H1 (cell line): Measurements from ENCODE around the gene ABCA2. TPM values are rescaled to one million over a fixed set of nuclear protein-coding genes. Genes with fewer than 3 reads are reported as not detected.

Source experiments
- CTCF ChIA-PET: fragments of 300-600 bp; sonication (Branson Sonifier 250); formaldehyde crosslinking; loops from one replicate; lab custom pipeline; 2021; ENCODE audit not compliant: partially characterized antibody; lab: Charles Lee
- POLR2A ChIA-PET: fragments of 300-600 bp; sonication (Branson Sonifier 250); formaldehyde crosslinking; loops from one replicate; lab custom pipeline; 2021; ENCODE audit warnings: inconsistent platforms; ENCODE audit not compliant: partially characterized antibody; lab: Charles Lee
- DNase-seq, 2 experiments: peaks; one replicate each; pipeline versions ENCODE4 v3.0.0 to v3.0.0-alpha.2; 2010 to 2022; ENCODE audit warnings: low spot score in 2 of 2, low read depth in 1 of 2, mixed read lengths in 1 of 2
- FAIRE-seq: peaks from 2 replicates; lab custom pipeline; 2011; peaks lifted over from hg19 to GRCh38; lab: Jason Lieb, UNC
- H2AFZ ChIP-seq: 2 replicates; pipeline ENCODE4 v1.8.1; 2012; ENCODE audit warnings: low read length, inconsistent platforms
- H2AK5ac ChIP-seq: 2 replicates; pipeline ENCODE4 v1.6.1; 2013; ENCODE audit warnings: low read depth, low read length
- H2BK120ac ChIP-seq: replicated peaks from 2 replicates; pipeline ENCODE3; 2013; ENCODE audit warnings: low read depth, low read length, inconsistent platforms
- H2BK12ac ChIP-seq: 2 replicates; pipeline ENCODE4 v1.6.1; 2013; ENCODE audit warnings: low read depth, low read length
- H2BK15ac ChIP-seq: 2 replicates; pipeline ENCODE4 v1.6.1; 2013; ENCODE audit warnings: low read length
- H2BK20ac ChIP-seq: 2 replicates; pipeline ENCODE4 v1.6.1; 2013; ENCODE audit warnings: low read length
- H2BK5ac ChIP-seq: 2 replicates; pipeline ENCODE4 v1.6.1; 2013; ENCODE audit warnings: low read depth, low read length
- H3K14ac ChIP-seq: 2 replicates; pipeline ENCODE4 v1.6.1; 2013; ENCODE audit warnings: inconsistent platforms; ENCODE audit not compliant: insufficient read length
- H3K18ac ChIP-seq: 2 replicates; pipeline ENCODE4 v1.6.1; 2013; ENCODE audit warnings: low read length; ENCODE audit errors: extremely low read depth
- H3K23ac ChIP-seq: 2 replicates; pipeline ENCODE4 v1.6.1; 2013; ENCODE audit warnings: inconsistent platforms; ENCODE audit not compliant: insufficient read length
- H3K23me2 ChIP-seq: 2 replicates; pipeline ENCODE4 v1.6.1; 2013; ENCODE audit warnings: low read depth, low read length
- H3K27ac ChIP-seq: 2 replicates; pipeline ENCODE4 v1.6.1; 2011; ENCODE audit warnings: low read depth, low read length, inconsistent platforms
- H3K27me3 ChIP-seq, 4 experiments: replicated peaks in 1 of 4; 1 replicate in 1 of 4; 2 replicates in 3 of 4; pipeline versions ENCODE4 v1.6.1 to v1.8.1; 2011 to 2013; ENCODE audit warnings: low read length in 3 of 4, mild to moderate bottlenecking in 3 of 4, inconsistent platforms in 2 of 4, mixed read lengths in 2 of 4, moderate library complexity in 1 of 4; ENCODE audit not compliant: control insufficient read depth in 3 of 4, insufficient read depth in 3 of 4; ENCODE audit errors: extremely low read depth in 1 of 4
- H3K36me3 ChIP-seq, 4 experiments: 2 replicates each; pipeline versions ENCODE4 v1.6.1 to v1.8.1; 2011 to 2013; ENCODE audit warnings: mild to moderate bottlenecking in 4 of 4, low read length in 3 of 4, moderate library complexity in 2 of 4, control low read depth in 1 of 4, inconsistent platforms in 1 of 4; ENCODE audit not compliant: insufficient read depth in 4 of 4, control insufficient read depth in 2 of 4
- H3K4ac ChIP-seq: replicated peaks from 2 replicates; pipeline ENCODE3; 2013; ENCODE audit warnings: low read length, low read depth, mixed read lengths, inconsistent platforms; ENCODE audit not compliant: insufficient read length
- H3K4me1 ChIP-seq, 4 experiments: replicated peaks in 1 of 4; 1 replicate in 1 of 4; 2 replicates in 3 of 4; pipeline versions ENCODE4 v1.6.1 to v1.8.1; 2011 to 2013; ENCODE audit warnings: low read length in 3 of 4, inconsistent platforms in 2 of 4, mixed read lengths in 1 of 4; ENCODE audit not compliant: insufficient read depth in 4 of 4, control insufficient read depth in 3 of 4
- H3K4me2 ChIP-seq, 2 experiments: 2 replicates each; pipeline versions ENCODE4 v1.6.1 to v1.8.1; 2011 to 2013; ENCODE audit warnings: low read depth in 2 of 2, low read length in 2 of 2, control low read depth in 1 of 2, inconsistent platforms in 1 of 2, mild to moderate bottlenecking in 1 of 2; ENCODE audit not compliant: insufficient read depth in 1 of 2
- H3K4me3 ChIP-seq, 4 experiments: fragments of 200-600, 300-600 bp in 1 of 4; sonication (generic), shearing (Covaris generic), sonication (Bioruptor Twin) in 1 of 4; 2 replicates each; pipeline versions ENCODE4 v1.5.1 to v1.8.1; 2011 to 2016; ENCODE audit warnings: low read length in 4 of 4, low read depth in 3 of 4, control low read depth in 2 of 4, inconsistent platforms in 2 of 4, mild to moderate bottlenecking in 2 of 4, mixed read lengths in 1 of 4, moderate library complexity in 1 of 4; ENCODE audit not compliant: insufficient read depth in 2 of 4; ENCODE audit errors: extremely low read depth in 1 of 4
- H3K56ac ChIP-seq: replicated peaks from 2 replicates; pipeline ENCODE3; 2013; ENCODE audit warnings: low read depth, mild to moderate bottlenecking, mixed read lengths, low read length, inconsistent platforms; ENCODE audit not compliant: insufficient read length
- H3K79me1 ChIP-seq: 2 replicates; pipeline ENCODE4 v1.6.1; 2013; ENCODE audit warnings: low read depth, low read length, control low read depth
- H3K79me2 ChIP-seq, 2 experiments: 2 replicates each; pipeline versions ENCODE4 v1.6.1 to v1.8.1; 2012 to 2013; ENCODE audit warnings: low read length in 2 of 2, mild to moderate bottlenecking in 2 of 2, inconsistent platforms in 1 of 2; ENCODE audit not compliant: insufficient read depth in 2 of 2, control insufficient read depth in 1 of 2
- H3K9ac ChIP-seq, 4 experiments: replicated peaks in 1 of 4; 1 replicate in 1 of 4; 2 replicates in 3 of 4; pipeline versions ENCODE4 v1.6.1 to v1.8.1; 2011 to 2013; ENCODE audit warnings: low read depth in 3 of 4, low read length in 3 of 4, control low read depth in 2 of 4, mild to moderate bottlenecking in 2 of 4, moderate library complexity in 2 of 4, inconsistent platforms in 1 of 4; ENCODE audit errors: extremely low read depth in 1 of 4
- H3K9me3 ChIP-seq, 2 experiments: 2 replicates each; pipeline versions ENCODE4 v1.6.1 to v1.8.1; 2012 to 2013; ENCODE audit warnings: mild to moderate bottlenecking in 2 of 2, moderate library complexity in 2 of 2, control low read depth in 1 of 2, inconsistent platforms in 1 of 2, low read depth in 1 of 2, low read length in 1 of 2, mixed read lengths in 1 of 2; ENCODE audit not compliant: insufficient read depth in 2 of 2
- H4K20me1 ChIP-seq, 2 experiments: replicated peaks in 1 of 2; 2 replicates each; pipeline versions ENCODE3 to v1.8.1; 2011 to 2013; ENCODE audit warnings: inconsistent platforms in 2 of 2, low read length in 2 of 2, mild to moderate bottlenecking in 1 of 2; ENCODE audit not compliant: insufficient read depth in 2 of 2, control insufficient read depth in 1 of 2
- H4K5ac ChIP-seq: 2 replicates; pipeline ENCODE4 v1.6.1; 2013; ENCODE audit warnings: low read length, low read depth, mixed read lengths, inconsistent platforms; ENCODE audit not compliant: insufficient read length
- H4K8ac ChIP-seq: 2 replicates; pipeline ENCODE4 v1.8.0; 2013; ENCODE audit warnings: mild to moderate bottlenecking, moderate library complexity, low read length, inconsistent platforms; ENCODE audit not compliant: insufficient read depth; ENCODE audit errors: extremely low read depth
- H4K91ac ChIP-seq: replicated peaks from 2 replicates; pipeline ENCODE3; 2013; ENCODE audit warnings: low read length, mixed read lengths, inconsistent platforms; ENCODE audit not compliant: insufficient read length
- BCL11A ChIP-seq, 2 experiments: IDR thresholded peaks; one replicate each; pipeline ENCODE4 v1.6.1; 2011; ENCODE audit warnings: low read depth in 2 of 2, low read length in 2 of 2, mild to moderate bottlenecking in 2 of 2
- E2F6 ChIP-seq: IDR thresholded peaks from 2 replicates; pipeline ENCODE4 v1.6.1; 2012; ENCODE audit warnings: inconsistent platforms
- EP300 ChIP-seq, 2 experiments: IDR thresholded peaks; 1 replicate in 1 of 2; 2 replicates in 1 of 2; pipeline ENCODE4 v1.6.1; 2011 to 2012; ENCODE audit warnings: low read depth in 2 of 2, low read length in 2 of 2, mild to moderate bottlenecking in 2 of 2, borderline replicate concordance in 1 of 2, inconsistent platforms in 1 of 2, moderate library complexity in 1 of 2
- EZH2 ChIP-seq: fragments of 200-600 bp; sonication (generic); IDR thresholded peaks from 2 replicates; pipeline ENCODE4 v1.7.1; 2012; ENCODE audit warnings: low read depth, mild to moderate bottlenecking, moderate library complexity, low read length, inconsistent platforms; ENCODE audit not compliant: severe bottlenecking
- NANOG ChIP-seq: IDR thresholded peaks from 2 replicates; pipeline ENCODE4 v1.6.1; 2011; ENCODE audit warnings: low read length, low read depth, mild to moderate bottlenecking, inconsistent platforms; ENCODE audit not compliant: insufficient read depth, poor library complexity, severe bottlenecking
- NRF1 ChIP-seq: IDR thresholded peaks from 2 replicates; pipeline ENCODE4 v1.6.1; 2011; ENCODE audit warnings: mild to moderate bottlenecking, low read depth, low read length, improper control_type of control experiment
- RNF2 ChIP-seq: fragments of 200-900, 300-1000 bp; sonication (generic); IDR thresholded peaks from 2 replicates; pipeline ENCODE4 v1.7.1; 2016; ENCODE audit warnings: borderline replicate concordance, low read depth, mild to moderate bottlenecking, antibody characterized with exemption, low read length; ENCODE audit not compliant: poor library complexity, severe bottlenecking; ENCODE audit errors: missing control alignments
- RXRA ChIP-seq: IDR thresholded peaks from 2 replicates; pipeline ENCODE4 v1.6.1; 2011; ENCODE audit warnings: low read depth, mild to moderate bottlenecking, low read length, moderate library complexity; ENCODE audit not compliant: insufficient read depth
- SIN3A ChIP-seq, 2 experiments: IDR thresholded peaks in 1 of 2; conservative IDR thresholded peaks in 1 of 2; 2 replicates each; pipeline ENCODE4 v1.6.1; 2011 to 2012; ENCODE audit warnings: low read length in 2 of 2, improper control_type of control experiment in 1 of 2, low read depth in 1 of 2, mild to moderate bottlenecking in 1 of 2
- TAF1 ChIP-seq: IDR thresholded peaks from 2 replicates; pipeline ENCODE4 v1.6.1; 2011; ENCODE audit warnings: mild to moderate bottlenecking, low read depth, low read length
- TAF7 ChIP-seq: optimal IDR thresholded peaks from 2 replicates; pipeline ENCODE3; 2011; ENCODE audit warnings: low read depth, mild to moderate bottlenecking, inconsistent platforms, low read length, moderate library complexity, borderline replicate concordance
- WGBS, 2 experiments: shearing (Covaris generic) in 1 of 2; methylation state at CpG; one replicate each; pipeline versions ENCODE4 v1.1.6 to v1.1.7; 2013 to 2015; ENCODE audit warnings: low lambda C conversion rate in 2 of 2, mixed read lengths in 2 of 2, inconsistent platforms in 1 of 2, low coverage in 1 of 2, missing lambda C conversion rate in 1 of 2; ENCODE audit not compliant: insufficient replicate concordance in 2 of 2, insufficient coverage in 1 of 2, insufficient read length in 1 of 2; ENCODE audit errors: extremely low coverage in 1 of 2, missing lambda C conversion rate in 1 of 2; 5-methylcytosine and 5-hydroxymethylcytosine counted together
- polyA plus RNA-seq, 7 experiments: library from polyadenylated mRNA; depleted of rRNA in 3 of 7; stranded (reverse) in 5 of 7; unstranded in 2 of 7; fragments of >200 nt in 5 of 7; fragments of 200-250 nt in 2 of 7; gene quantifications; 1 replicate in 5 of 7; 2 replicates in 1 of 7; 4 replicates in 1 of 7; pipeline versions ENCODE4 v1.2.1 to v1.2.3, GENCODE V29; 2011 to 2013; ENCODE audit warnings: missing spikeins in 2 of 7, mixed read lengths in 2 of 7
- total RNA-seq: library from RNA; stranded (reverse); fragmentation: NEBNext Ultra II Directional; extraction: Animal tissue kit (Norgen Biotek cat#: 25700); gene quantifications from 2 replicates; pipeline ENCODE4 v1.2.1, GENCODE V29; 2021

Gene ABCA2
- total and polyA plus RNA-seq, 2 of the 8 experiments (the other 6 are each of a cell fraction or from before 2014, with no cell fraction given): 12.5 to 14.3 TPM

GRCh38 chr9:136995362-136995761 lies 32.7 kb downstream of the ABCA2 start:
- Histone ChIP-seq H4K20me1 (peaks cover 0 to 2% of the 10 kb centered on the region in 2 experiments), H3K9ac (no peak overlapping the region), H3K4ac (no peak overlapping the region), H4K91ac (no peak overlapping the region), H4K8ac (no peak overlapping the region), H3K14ac (no peak overlapping the region), H3K27me3 (peaks cover 0 to 10% (median 7%) of the 10 kb centered on the region in 4 experiments; a peak in 3 of 7 replicates), H3K36me3 (peaks cover 0 to 2% (median 0%) of the 10 kb centered on the region in 4 experiments; a peak in 1 of 8 replicates), H3K4me3 (no peak overlapping the region), H2BK5ac (no peak overlapping the region), H3K56ac (no peak overlapping the region), H3K23ac (no peak overlapping the region), H3K23me2 (peaks cover 17% of the 10 kb centered on the region), H3K27ac (no peak overlapping the region), H4K5ac (no peak overlapping the region), H3K79me2 (no peaks in the 10 kb centered on the region), H2AK5ac (no peak overlapping the region), H3K18ac (no peak overlapping the region), H3K79me1 (no peaks in the 10 kb centered on the region), H3K4me2 (peak overlapping the region in 1 of 2 experiments; percentile 47; a peak in 1 of 4 replicates), H2BK20ac (no peak overlapping the region), H2BK12ac (no peak overlapping the region), H3K9me3 (peaks cover 6% of the 10 kb centered on the region in 2 experiments; a peak in 2 of 4 replicates), H2BK15ac (no peak overlapping the region), H3K4me1 (peaks cover 0 to 20% (median 11%) of the 10 kb centered on the region in 4 experiments; a peak in 6 of 7 replicates), H2AFZ (no peak overlapping the region), H2BK120ac (no peak overlapping the region)
- POLR2A ChIA-PET: interaction anchor here (1.4 kb wide), 2 partner anchors 21 to 147 kb away, joined by 4 to 5 read pairs; no protein-coding TSS in a partner anchor
- DNase-seq: no peak
- WGBS, 2 experiments: 86% methylated on average over 30 of the region's 30 CpGs; no CpG with 5 or more reads in 1 of the 2 experiments
- no peak for TF ChIP-seq NANOG
- TF ChIP-seq EZH2: no peak
- no peak for TF ChIP-seq TAF1
- TF ChIP-seq RNF2: no peak
- TF ChIP-seq RXRA: no peak
- no peak for TF ChIP-seq E2F6
- TF ChIP-seq TAF7: no peak
- no peak for TF ChIP-seq BCL11A (IDR thresholded peaks at IDR 0.05; ENCODE audit: low read depth in 2 of 2, low read length in 2 of 2)
- no peak for TF ChIP-seq SIN3A (conservative IDR thresholded peaks at IDR 0.05 in 1 of 2, IDR thresholded peaks at IDR 0.05 in 1 of 2; ENCODE audit: low read depth in 1 of 2, low read length in 2 of 2)
- no peak for TF ChIP-seq EP300 (IDR thresholded peaks at IDR 0.05; ENCODE audit: borderline replicate concordance in 1 of 2, low read depth in 2 of 2, low read length in 2 of 2)
- TF ChIP-seq NRF1: no peak
- CTCF ChIA-PET: interaction anchor here (0.6 to 5.6 kb wide), 11 partner anchors 7 to 179 kb away, joined by 3 to 29 read pairs (median 5); partner anchors contain the start of genes ABCA2, FUT7, LCNL1 and PTGDS
- no peak for FAIRE-seq
